NCI-H2171 (cell line): ENCODE data around the gene GREB1L.
"Not testable (repeated sequence)": the region's sequence is repeated elsewhere in the genome, so short reads cannot be mapped to it uniquely, and the experiment has no call there.

Experiments used
- DNase-seq: peaks from one replicate; lab custom pipeline; 2025; lab: John Stamatoyannopoulos, UW

GREB1L gene

GRCh38 chr18:21306368-21306767 is 64.3 kb downstream of the GREB1L start:
- no peak for DNase-seq

- DNase-seq, result no peak
Measured at GRCh38 chr18:21307578-21307977, 65.5 kb downstream of the GREB1L start.

- no peak for DNase-seq
Measured at GRCh38 chr18:21309248-21309647, 67.2 kb downstream of the GREB1L start.

GRCh38 chr18:21311980-21312379 is 69.9 kb downstream of the GREB1L start:
- DNase-seq, result not testable (repeated sequence)

- no peak for DNase-seq
Measured at GRCh38 chr18:21313576-21313975, 71.5 kb downstream of the GREB1L start.

- no peak for DNase-seq
Measured at GRCh38 chr18:21314724-21315123, 72.7 kb downstream of the GREB1L start.

GRCh38 chr18:21315126-21315525 is 73.1 kb downstream of the GREB1L start:
- DNase-seq, result not testable (repeated sequence)

GRCh38 chr18:21315741-21316197 is 73.7 kb downstream of the GREB1L start:
- DNase-seq, result no peak

- no peak for DNase-seq
Measured at GRCh38 chr18:21316296-21316695, 74.3 kb downstream of the GREB1L start.

- DNase-seq, result no peak
Measured at GRCh38 chr18:21321711-21322110, 79.7 kb downstream of the GREB1L start.

- no peak for DNase-seq
Measured at GRCh38 chr18:21327101-21327500, 85.1 kb downstream of the GREB1L start.

GRCh38 chr18:21330122-21330701 is 88.2 kb downstream of the GREB1L start:
- DNase-seq, result no peak

GRCh38 chr18:21331065-21331464 is 89.0 kb downstream of the GREB1L start:
- no peak for DNase-seq

- DNase-seq, result no peak
Measured at GRCh38 chr18:21335927-21336488, 94.0 kb downstream of the GREB1L start.

GRCh38 chr18:21336846-21337245 is 94.8 kb downstream of the GREB1L start:
- DNase-seq, result no peak

- DNase-seq, result no peak
Measured at GRCh38 chr18:21341141-21341540, 99.1 kb downstream of the GREB1L start.

GRCh38 chr18:21342372-21342771 is 100.3 kb downstream of the GREB1L start:
- no peak for DNase-seq

GRCh38 chr18:21344860-21345259 is 102.8 kb downstream of the GREB1L start:
- DNase-seq, result no peak

- DNase-seq, result no peak
Measured at GRCh38 chr18:21345840-21346239, 103.8 kb downstream of the GREB1L start.

- no peak for DNase-seq
Measured at GRCh38 chr18:21359746-21360145, 117.7 kb downstream of the GREB1L start.

- no peak for DNase-seq
Measured at GRCh38 chr18:21361307-21361880, 119.4 kb downstream of the GREB1L start.

GRCh38 chr18:21362831-21363230 is 120.8 kb downstream of the GREB1L start:
- no peak for DNase-seq

- no peak for DNase-seq
Measured at GRCh38 chr18:21363348-21363747, 121.3 kb downstream of the GREB1L start.

- DNase-seq, result no peak
Measured at GRCh38 chr18:21364471-21364870, 122.4 kb downstream of the GREB1L start.
